ENCODE data around the gene AHRR.
"Not testable (repeated sequence)": the region's sequence is repeated elsewhere in the genome, so short reads cannot be mapped to it uniquely, and the experiment has no call there.

The AHRR gene

DNA sequence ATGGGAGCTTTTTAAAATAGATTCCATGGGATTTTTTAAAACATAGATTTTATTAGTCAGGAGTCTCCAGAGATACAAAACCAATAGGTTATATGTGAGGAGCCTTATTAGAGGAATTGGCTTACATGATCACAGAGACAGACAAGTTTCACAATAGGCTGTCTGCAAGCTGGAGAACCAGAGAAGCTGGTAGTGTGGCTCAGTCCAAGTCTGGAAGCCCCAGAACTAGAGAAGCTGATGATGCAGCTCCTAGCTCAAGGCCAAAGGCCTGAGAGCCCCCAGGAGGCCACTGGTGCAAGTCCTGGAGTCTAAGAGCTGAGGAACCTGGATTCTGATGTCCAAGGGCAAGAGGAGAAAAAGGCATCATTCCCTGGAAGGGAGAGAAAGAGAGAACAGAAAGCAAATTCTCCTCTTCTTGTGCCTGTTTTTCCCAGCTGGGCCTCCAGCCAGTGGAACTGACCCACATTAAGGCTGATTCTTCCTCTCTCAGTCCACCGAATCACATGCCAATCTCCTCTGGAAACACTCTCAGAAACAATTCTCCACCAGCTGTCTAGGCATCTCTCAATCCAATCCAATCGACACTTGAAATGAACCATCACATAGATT is 59.3 kb downstream of the AHRR start:
- peak; percentile 57 for DNase-seq

DNA sequence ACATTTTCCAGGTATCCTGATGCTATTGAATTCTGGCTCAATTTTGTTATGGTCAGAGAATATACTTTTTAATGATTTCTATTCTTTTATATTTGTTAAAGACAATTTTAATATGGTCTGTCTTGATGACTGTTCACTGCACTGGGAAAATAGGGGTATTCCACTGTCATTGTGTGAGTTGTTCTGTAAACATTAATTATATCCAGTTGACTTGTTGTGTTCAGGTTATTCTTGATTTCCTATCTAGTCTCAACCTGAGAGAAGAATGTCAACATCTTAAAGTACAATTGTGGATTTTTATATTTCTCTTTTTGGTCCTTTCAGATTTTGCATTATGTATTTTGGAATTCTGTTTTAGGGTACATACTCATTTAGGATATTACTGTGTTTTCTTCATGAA is 61.6 kb downstream of the AHRR start:
- DNase-seq, result no peak

- DNase-seq, result peak; percentile 58
Observed at GRCh38 chr5:383621-384020, 62.1 kb downstream of the AHRR start.

DNA sequence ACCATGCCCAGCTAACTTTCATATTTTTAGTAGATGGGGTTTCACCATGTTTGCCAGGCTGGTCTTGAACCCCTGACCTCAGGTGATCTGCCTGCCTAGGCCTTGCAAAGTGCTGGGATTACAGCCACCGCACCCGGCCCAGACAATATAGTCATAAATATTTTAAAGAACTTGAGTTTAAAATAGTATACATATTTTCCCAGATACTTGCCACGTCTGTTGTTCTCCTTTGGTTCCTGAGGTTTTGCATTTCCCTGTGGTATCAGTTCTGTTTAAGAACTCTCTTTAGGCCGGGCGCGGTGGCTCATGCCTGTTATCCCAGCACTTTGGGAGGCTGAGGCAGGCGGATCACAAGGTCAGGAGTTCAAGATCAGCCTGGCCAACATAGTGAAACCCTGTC is 63.1 kb downstream of the AHRR start:
- not testable (repeated sequence) for DNase-seq

- peak; percentile 44 for DNase-seq
Observed at GRCh38 chr5:385321-385720, 63.8 kb downstream of the AHRR start.

DNA sequence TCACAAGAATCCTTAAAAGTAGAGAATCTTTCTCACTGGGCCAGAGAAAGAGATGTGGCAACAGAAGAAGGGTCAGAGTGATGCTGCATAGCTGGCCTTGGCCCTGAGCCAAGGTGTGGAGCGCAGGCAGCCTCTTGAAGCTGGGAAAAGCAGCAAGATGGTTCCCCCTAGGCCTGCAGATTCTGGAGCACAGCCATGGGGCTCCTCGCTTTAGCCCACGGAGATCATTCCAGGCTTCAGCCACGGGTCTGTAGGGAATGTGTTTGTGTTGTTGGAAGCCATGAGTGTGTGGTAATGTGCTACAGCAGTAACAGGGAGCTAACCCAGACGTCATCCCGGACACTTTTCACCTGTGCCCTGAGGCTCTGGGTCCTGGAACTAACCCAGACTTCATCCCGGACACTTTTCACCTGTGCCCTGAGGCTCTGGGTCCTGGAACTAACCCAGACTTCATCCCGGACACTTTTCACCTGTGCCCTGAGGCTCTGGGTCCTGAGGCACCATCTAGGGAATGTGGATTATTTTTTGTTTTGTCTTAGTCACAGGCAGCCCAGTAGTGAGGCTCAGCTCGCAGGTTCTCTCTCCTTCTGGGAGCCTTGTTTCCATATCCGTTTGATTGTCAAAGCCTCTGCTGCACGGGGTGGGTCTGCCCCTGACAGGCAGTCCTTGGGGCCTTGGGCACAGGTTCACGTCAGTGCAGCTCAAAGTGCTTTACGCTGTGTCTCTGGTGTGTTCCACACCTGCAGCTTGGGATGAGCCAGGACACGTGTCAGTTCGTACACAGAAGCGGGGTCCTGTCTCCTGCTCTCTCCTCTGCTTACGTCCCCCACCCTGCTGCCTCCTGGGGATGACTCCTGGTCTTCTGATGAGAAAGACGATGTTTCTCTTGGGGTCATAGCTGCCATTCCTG is 65.2 kb downstream of the AHRR start:
- peak; percentile 57 for DNase-seq

DNA sequence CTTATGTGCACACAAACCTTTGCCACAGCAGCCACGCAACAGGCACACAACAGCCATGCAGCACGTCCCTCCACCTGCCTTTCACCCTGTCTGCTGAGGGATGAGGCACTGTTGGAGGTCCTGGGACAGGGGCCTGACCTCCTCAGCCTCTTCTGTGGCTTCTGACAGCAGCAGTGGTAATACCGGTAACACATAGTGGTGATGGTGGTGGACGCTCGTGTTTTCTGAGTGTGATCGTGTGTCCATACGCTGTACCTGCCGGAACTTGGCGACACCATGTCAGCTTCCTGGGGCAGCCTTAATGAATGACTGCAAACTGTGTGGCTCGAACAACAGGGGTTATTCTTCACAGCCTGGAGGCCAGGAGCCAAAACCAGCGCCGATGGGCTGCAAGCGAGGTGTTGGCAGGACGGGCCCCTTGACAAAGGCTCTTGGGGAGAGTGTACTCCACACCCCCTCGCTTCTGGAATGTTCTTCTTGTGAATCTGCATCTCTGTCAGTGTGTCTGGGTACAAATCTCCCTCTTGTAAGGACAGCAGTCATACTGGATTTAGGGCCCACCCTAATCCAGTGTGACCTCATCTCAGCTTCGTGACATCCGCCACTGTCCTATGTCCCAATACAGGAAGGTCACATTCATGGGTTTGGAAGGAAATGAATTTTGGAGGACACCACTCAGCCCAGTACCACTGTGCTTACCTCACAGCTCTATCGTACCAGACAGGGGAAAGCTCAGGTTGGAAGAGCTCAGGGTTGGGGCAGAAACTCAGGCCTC is 66.2 kb downstream of the AHRR start:
- peak; percentile 51 for DNase-seq

- DNase-seq, result peak; percentile 49
Observed at GRCh38 chr5:388266-389196, 67.0 kb downstream of the AHRR start.

- peak; percentile 43 for DNase-seq
Observed at GRCh38 chr5:389197-389821, 67.8 kb downstream of the AHRR start.

GRCh38 chr5:389891-390622 is 68.5 kb downstream of the AHRR start:
- peak; percentile 50 for DNase-seq

DNA sequence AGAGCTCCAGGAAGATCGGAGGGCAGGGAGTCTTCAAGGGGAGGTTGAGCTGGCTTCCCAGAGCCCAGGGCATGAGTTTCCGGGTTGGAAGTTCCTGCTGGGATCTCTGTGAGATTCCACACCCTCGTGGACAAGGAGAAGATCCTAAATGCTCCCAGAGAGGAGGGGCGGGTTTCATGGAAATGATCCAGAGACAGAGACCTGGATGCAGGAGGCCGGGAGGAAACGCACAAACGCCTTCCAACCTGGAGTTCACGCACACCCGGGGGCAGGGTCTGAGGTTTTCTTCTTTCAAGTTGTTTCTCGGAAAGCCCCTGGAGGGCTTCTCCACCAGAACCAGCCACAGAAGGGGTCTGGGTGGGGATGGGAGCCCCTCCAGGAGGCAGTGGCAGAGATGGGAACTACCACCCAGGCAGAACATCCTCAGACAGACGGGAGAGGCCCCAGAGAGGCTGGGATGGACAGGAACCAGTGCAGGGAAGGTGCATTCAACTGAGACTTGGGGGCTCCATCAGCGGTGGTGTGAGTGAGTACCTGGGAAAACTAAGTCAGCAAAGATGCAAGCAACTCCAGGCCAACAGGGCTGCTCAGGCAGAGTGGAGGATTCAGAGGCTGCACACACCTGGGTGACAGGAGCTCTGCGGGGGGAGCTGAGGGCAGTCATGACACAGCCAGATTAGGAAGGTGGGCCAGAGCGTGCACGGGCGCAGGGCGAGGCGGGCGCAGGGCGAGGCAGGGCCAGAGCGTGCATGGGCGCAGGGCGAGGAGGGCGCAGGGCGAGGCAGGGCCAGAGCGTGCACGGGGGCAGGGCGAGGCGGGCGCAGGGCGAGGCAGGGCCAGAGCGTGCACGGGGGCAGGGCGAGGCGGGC is 69.3 kb downstream of the AHRR start:
- peak; percentile 56 for DNase-seq

GRCh38 chr5:392431-392988 is 71.0 kb downstream of the AHRR start:
- DNase-seq, result peak; percentile 87

GRCh38 chr5:393846-394275 is 72.3 kb downstream of the AHRR start:
- DNase-seq, result peak; percentile 60

DNA sequence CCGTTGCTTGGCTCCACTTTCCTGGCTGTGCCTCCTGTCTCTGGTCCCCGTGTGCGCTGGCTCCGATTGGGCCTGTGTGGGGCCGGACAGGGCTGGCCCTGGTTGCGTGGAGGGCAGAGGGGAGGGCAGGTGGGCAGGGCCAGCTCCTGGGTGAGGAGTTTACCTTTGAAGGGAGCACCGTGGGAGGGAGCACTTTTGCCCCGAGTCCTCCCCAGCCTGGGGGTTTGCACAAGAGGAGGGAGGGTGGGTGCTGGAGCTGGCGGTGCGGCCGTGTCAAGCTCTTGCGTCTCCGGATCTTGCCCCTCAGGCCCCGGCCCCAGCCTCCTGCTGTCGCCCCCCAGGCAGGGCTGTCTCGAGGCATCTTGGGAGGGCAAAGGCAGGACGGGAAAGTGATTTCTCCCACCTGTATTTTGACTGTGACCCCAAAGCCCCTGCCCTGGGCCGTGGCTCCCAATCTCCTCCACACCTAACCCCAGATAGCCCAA is 73.2 kb downstream of the AHRR start:
- peak; percentile 57 for DNase-seq

DNA sequence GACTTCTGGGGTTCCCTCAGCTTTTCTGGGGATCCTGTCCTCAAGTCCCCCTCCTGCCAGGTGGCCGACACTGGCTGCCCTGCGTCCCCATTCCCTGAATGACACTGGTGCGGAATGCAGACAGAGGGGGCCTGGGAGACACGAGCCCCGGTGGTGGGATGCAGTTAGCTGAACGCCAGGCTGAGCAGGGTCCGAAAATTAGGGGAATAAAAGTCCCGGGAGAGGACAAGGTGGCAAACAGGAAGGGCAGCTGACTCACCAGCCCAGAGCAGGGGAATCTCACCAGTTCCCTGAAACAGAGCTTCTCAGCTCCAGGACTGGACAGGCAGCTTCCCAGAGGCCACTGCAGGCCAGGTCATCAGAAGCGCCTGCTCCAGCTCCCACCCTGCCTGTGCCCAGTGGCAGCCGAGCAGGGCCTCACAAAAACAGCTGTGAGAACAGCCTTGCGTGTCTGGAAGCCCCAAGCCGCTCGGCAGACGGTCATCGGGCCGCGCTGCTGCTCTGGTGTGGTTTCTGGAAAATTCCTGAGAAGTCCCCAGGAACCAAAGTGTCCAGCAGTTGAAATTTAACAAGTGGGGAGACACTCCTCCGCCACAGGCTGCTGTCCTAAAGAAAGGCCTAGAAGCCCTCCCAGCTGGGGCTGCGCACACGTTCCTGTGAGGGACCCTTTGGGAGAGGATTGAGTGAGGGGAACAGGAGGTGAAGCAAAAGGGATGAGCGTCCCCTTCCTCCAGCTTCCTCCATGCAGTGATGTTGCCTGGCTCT is 73.8 kb downstream of the AHRR start:
- peak; percentile 57 for DNase-seq

GRCh38 chr5:395921-396530 is 74.5 kb downstream of the AHRR start:
- DNase-seq, result peak; percentile 55

DNA sequence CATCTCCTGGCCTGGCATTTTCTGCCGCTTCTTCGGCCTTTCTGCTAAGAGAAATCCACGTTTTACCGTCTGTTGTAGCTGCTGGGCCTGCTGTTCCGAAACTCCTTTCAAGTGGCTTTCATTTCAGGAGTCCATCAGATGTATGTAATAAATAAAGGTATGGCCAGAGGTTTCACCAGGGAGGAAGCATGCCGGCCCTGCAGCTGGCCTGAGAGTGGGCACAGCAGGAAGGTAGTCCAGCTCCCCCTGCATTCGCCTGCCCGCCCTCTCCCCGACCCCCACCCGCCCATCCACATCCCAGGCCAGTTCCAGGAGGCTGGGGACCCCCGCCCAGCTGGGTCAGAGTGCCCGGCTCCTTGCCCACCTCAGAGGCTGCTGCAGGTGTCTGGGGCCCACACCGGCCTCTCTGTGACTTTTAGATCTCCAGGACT is 75.0 kb downstream of the AHRR start:
- peak; percentile 62 for DNase-seq

- DNase-seq, result not testable (repeated sequence)
Observed at GRCh38 chr5:398141-398474, 76.6 kb downstream of the AHRR start.

Data from activated CD8-positive, alpha-beta memory T cell treated with anti-CD3 and anti-CD28 coated beads for 24 hours (primary cell).